ENCODE measurements around the gene DYSF. TPM values are rescaled to one million over a fixed set of nuclear protein-coding genes. Genes with fewer than 3 reads are reported as not detected.

The DYSF gene
- polyA plus RNA-seq, 1 of the 3 experiments (the other 2 are of a cell fraction) = 0.10 TPM

DNA sequence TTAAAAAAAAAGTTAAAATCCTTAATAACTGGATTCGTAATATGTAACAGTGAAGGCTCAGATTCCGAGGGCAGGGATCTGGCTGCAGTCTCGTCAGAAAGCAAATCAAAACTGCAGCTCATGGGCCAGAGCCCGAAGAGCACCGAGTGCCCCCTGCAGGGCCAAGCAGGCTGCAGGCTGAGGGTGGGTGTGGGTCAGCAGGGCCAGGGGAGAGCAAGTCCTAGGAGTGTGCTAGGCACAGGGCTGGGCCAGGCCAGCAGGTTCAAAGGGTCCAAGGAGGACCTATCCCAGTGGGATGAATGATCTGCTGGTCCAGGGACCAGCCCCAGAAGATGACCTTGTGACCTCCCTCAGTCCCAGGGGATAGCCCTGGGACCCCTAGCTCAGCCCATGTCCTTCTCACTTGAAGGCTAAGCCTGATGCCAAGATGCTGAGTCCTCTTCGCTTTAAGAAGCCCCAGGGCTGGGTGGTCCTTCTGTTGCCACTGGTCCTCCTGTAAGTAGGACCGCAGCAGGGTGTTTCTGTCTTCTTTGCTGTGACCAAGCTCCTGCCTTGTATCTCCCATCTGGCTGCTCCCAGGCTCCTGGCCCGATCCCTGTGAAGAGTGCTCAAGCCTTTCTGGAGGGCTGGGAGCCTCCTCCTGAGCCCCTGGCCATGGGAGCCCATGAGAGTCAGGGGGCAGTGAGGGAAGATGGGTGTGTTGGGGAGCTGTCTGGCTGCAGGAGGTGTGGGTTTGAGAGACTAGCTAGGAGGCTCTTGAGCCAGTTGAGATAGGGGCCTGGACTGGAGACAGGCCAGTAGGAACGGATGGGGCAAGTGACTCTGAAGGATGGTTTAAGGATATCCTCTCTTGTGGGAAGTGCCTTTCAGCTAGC, 150.7 kb downstream of the DYSF start (continued):
- TF ChIP-seq, protein P1, sequence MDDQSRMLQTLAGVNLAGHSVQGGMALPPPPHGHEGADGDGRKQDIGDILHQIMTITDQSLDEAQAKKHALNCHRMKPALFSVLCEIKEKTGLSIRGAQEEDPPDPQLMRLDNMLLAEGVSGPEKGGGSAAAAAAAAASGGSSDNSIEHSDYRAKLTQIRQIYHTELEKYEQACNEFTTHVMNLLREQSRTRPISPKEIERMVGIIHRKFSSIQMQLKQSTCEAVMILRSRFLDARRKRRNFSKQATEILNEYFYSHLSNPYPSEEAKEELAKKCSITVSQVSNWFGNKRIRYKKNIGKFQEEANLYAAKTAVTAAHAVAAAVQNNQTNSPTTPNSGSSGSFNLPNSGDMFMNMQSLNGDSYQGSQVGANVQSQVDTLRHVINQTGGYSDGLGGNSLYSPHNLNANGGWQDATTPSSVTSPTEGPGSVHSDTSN (IDR thresholded peaks at IDR 0.05) = no peak
- no peak for TF ChIP-seq RFX5 (IDR thresholded peaks at IDR 0.05; ENCODE audit: low read length)
- TF ChIP-seq, protein P2, sequence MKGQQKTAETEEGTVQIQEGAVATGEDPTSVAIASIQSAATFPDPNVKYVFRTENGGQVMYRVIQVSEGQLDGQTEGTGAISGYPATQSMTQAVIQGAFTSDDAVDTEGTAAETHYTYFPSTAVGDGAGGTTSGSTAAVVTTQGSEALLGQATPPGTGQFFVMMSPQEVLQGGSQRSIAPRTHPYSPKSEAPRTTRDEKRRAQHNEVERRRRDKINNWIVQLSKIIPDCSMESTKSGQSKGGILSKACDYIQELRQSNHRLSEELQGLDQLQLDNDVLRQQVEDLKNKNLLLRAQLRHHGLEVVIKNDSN (IDR thresholded peaks at IDR 0.05; ENCODE audit: borderline replicate concordance, low read depth) = no peak
- no peak for TF ChIP-seq CHD2 (IDR thresholded peaks at IDR 0.05; ENCODE audit: low read length, partially characterized antibody)
- TF ChIP-seq POLR2AphosphoS5 (IDR thresholded peaks at IDR 0.05; ENCODE audit: low read depth, low read length) = no peak
- no peak for TF ChIP-seq MXI1 (IDR thresholded peaks at IDR 0.05; ENCODE audit: low read depth, low read length)
- no peak for TF ChIP-seq RAD21 (IDR thresholded peaks at IDR 0.05; ENCODE audit: low read length)
- TF ChIP-seq FOXM1 (IDR thresholded peaks at IDR 0.05; ENCODE audit: low read depth) = no peak
- no peak for TF ChIP-seq RCOR1 (IDR thresholded peaks at IDR 0.05; ENCODE audit: low read length)

GRCh38 chr2:71604726-71605120, 151.4 kb downstream of the DYSF start:
- Histone ChIP-seq H3F3A (replicated peaks; ENCODE audit: insufficient read depth) (no peaks in the 10 kb centered on the region), H3K9me2 (no peaks in the 10 kb centered on the region), H3K9me3 (no peaks in the 10 kb centered on the region), H3K4me2 (no peak overlapping the region), H3K27ac (ENCODE audit: low read depth in 2 of 2, low read length in 1 of 2) (no peak overlapping the region), H3K4me1 (ENCODE audit: control insufficient read depth in 1 of 2, insufficient read depth in 2 of 2, low read depth in 1 of 2, low read length in 1 of 2) (peaks cover 0 to 9% of the 10 kb centered on the region in 2 experiments; a peak in 1 of 4 replicates), H3K27me3 (ENCODE audit: insufficient read depth) (no peaks in the 10 kb centered on the region; the same call in 1 of the 2 replicates), H3K79me2 (ENCODE audit: insufficient read depth) (no peaks in the 10 kb centered on the region), H3K36me3 (replicated peaks in 1 of 2; ENCODE audit: control insufficient read depth in 1 of 2, insufficient read depth in 2 of 2, low read length in 1 of 2) (no peaks in the 10 kb centered on the region), H3K4me3 (ENCODE audit: low read depth in 2 of 2, low read length in 1 of 2) (no peak overlapping the region), H2AFZ (ENCODE audit: low read depth) (no peak overlapping the region), H3K9ac (no peak overlapping the region), H4K20me1 (ENCODE audit: insufficient read depth) (no peaks in the 10 kb centered on the region)
- no peak for TF ChIP-seq RCOR1 (IDR thresholded peaks at IDR 0.05; ENCODE audit: low read length)
- no peak for TF ChIP-seq NRF1 (IDR thresholded peaks at IDR 0.05; ENCODE audit: low read depth, low read length)
- no peak for TF ChIP-seq RFX5 (IDR thresholded peaks at IDR 0.05; ENCODE audit: low read length)
- TF ChIP-seq FOXJ3 (CRISPR knock-in tag; IDR thresholded peaks at IDR 0.05) = no peak
- no peak for TF ChIP-seq FOSL2 (IDR thresholded peaks at IDR 0.05; ENCODE audit: borderline replicate concordance, low read depth)
- TF ChIP-seq, protein P2 (IDR thresholded peaks at IDR 0.05; ENCODE audit: borderline replicate concordance, low read depth) = no peak
- no peak for TF ChIP-seq NFIC (IDR thresholded peaks at IDR 0.05; ENCODE audit: borderline replicate concordance)
- TF ChIP-seq GABPA (IDR thresholded peaks at IDR 0.05; ENCODE audit: low read depth) = no peak
- TF ChIP-seq RXRA (IDR thresholded peaks at IDR 0.05; ENCODE audit: borderline replicate concordance, low read depth) = no peak
- no peak for TF ChIP-seq TEAD4 (IDR thresholded peaks at IDR 0.05; ENCODE audit: borderline replicate concordance, insufficient read depth)
- no peak for TF ChIP-seq USF2 (IDR thresholded peaks at IDR 0.05; ENCODE audit: borderline replicate concordance, low read depth, low read length)
- TF ChIP-seq TAF1 (IDR thresholded peaks at IDR 0.05; ENCODE audit: borderline replicate concordance, low read depth, low read length) = no peak
- no peak for TF ChIP-seq FOXM1 (IDR thresholded peaks at IDR 0.05; ENCODE audit: low read depth)
- ChIA-PET POLR2A (no interaction called here), CTCF (interaction anchor here (0.7 to 1.1 kb wide), 4 partner anchors 20 to 262 kb away, joined by 3 read pairs; no protein-coding TSS in a partner anchor)
- no peak for DNase-seq
- 64% methylated on average over 4 of the region's 4 CpGs for WGBS (ENCODE audit: low lambda C conversion rate)
